SK-N-SH treated with all-trans-retinoic acid at 6 μM for 48 hours (cell line): ENCODE data around the gene TET3.

ENCODE experiments used
- ATAC-seq: fragments of 200-7000 bp; cut with Tn5 transposase; 3 replicates; pipeline ENCODE4 v1.9.1; 2020; ENCODE audit warnings: mild to moderate bottlenecking, moderate library complexity
- ARNTL ChIP-seq: fragments of 450-650 bp; formaldehyde crosslinking; IDR thresholded peaks from 2 replicates; pipeline ENCODE4 v1.5.0; 2020; ENCODE audit warnings: low read depth, mild to moderate bottlenecking, moderate library complexity, borderline replicate concordance
- BACH2 ChIP-seq: fragments of 250-450 bp; sonication (Bioruptor Pico); IDR thresholded peaks from 2 replicates; pipeline ENCODE4 v1.9.0; 2021; ENCODE audit warnings: mild to moderate bottlenecking, borderline replicate concordance
- CSDC2 ChIP-seq: fragments of 250-450 bp; sonication (Bioruptor Pico); IDR thresholded peaks from 2 replicates; pipeline ENCODE4 v1.5.0; 2020; ENCODE audit warnings: mild to moderate bottlenecking, moderate library complexity
- CSRNP3 ChIP-seq: fragments of 250-450 bp; sonication (Bioruptor Pico); IDR thresholded peaks from 2 replicates; pipeline ENCODE4 v1.5.1; 2021; ENCODE audit warnings: mild to moderate bottlenecking, moderate library complexity
- ESRRG ChIP-seq: fragments of 250-450 bp; sonication (Bioruptor Pico); IDR thresholded peaks from 2 replicates; pipeline ENCODE4 v1.6.1; 2021; ENCODE audit warnings: mild to moderate bottlenecking
- ISL1 ChIP-seq: fragments of 250-450 bp; sonication (Bioruptor Pico); IDR thresholded peaks from 2 replicates; pipeline ENCODE4 v2.1.2; 2022; ENCODE audit warnings: mild to moderate bottlenecking, moderate library complexity
- POU6F1 ChIP-seq: fragments of 250-450 bp; sonication (Bioruptor Pico); IDR thresholded peaks from 2 replicates; pipeline ENCODE4 v1.8.0; 2021; ENCODE audit warnings: low read depth, mild to moderate bottlenecking, moderate library complexity, borderline replicate concordance
- PPARA ChIP-seq: fragments of 250-450 bp; sonication (Bioruptor Pico); IDR thresholded peaks from 2 replicates; pipeline ENCODE4 v1.5.0; 2020; ENCODE audit warnings: mild to moderate bottlenecking, borderline replicate concordance
- RARB ChIP-seq: fragments of 250-450 bp; sonication (Bioruptor Pico); IDR thresholded peaks from 2 replicates; pipeline ENCODE4 v1.8.0; 2021; ENCODE audit warnings: mild to moderate bottlenecking, moderate library complexity
- SNAI2 ChIP-seq: fragments of 250-450 bp; sonication (Bioruptor Pico); IDR thresholded peaks from 2 replicates; pipeline ENCODE4 v1.5.0; 2020; ENCODE audit warnings: mild to moderate bottlenecking, moderate library complexity
- TCF4 ChIP-seq: fragments of 250-450 bp; sonication (Bioruptor Pico); IDR thresholded peaks from 2 replicates; pipeline ENCODE4 v1.8.0; 2021; ENCODE audit warnings: mild to moderate bottlenecking, moderate library complexity, borderline replicate concordance
- TOX ChIP-seq: fragments of 250-450 bp; sonication (Bioruptor Pico); IDR thresholded peaks from 2 replicates; pipeline ENCODE4 v1.8.0; 2021; ENCODE audit warnings: mild to moderate bottlenecking, moderate library complexity, borderline replicate concordance
- ZFP3 ChIP-seq: fragments of 250-450 bp; sonication (Bioruptor Pico); IDR thresholded peaks from 2 replicates; pipeline ENCODE4 v1.5.0; 2020; ENCODE audit warnings: mild to moderate bottlenecking, moderate library complexity
- ZFP30 ChIP-seq: fragments of 450-650 bp; formaldehyde crosslinking; IDR thresholded peaks from 2 replicates; pipeline ENCODE4 v1.5.0; 2022; ENCODE audit warnings: mild to moderate bottlenecking, moderate library complexity
- ZNF565 ChIP-seq: fragments of 450-650 bp; formaldehyde crosslinking; conservative IDR thresholded peaks from 2 replicates; pipeline ENCODE4 v1.5.0; 2020; ENCODE audit warnings: low read depth, mild to moderate bottlenecking, moderate library complexity
- ZNF70 ChIP-seq: fragments of 450-650 bp; formaldehyde crosslinking; IDR thresholded peaks from 2 replicates; pipeline ENCODE4 v1.5.0; 2020; ENCODE audit warnings: mild to moderate bottlenecking, moderate library complexity
- ZNF8 ChIP-seq: fragments of 450-650 bp; formaldehyde crosslinking; IDR thresholded peaks from 2 replicates; pipeline ENCODE4 v1.5.0; 2020; ENCODE audit warnings: mild to moderate bottlenecking, moderate library complexity
- TF ChIP-seq, protein P1 (sequence below): fragments of 250-450 bp; sonication (Bioruptor Pico); IDR thresholded peaks from 2 replicates; pipeline ENCODE4 v1.5.1; 2020; ENCODE audit warnings: low read depth, mild to moderate bottlenecking, moderate library complexity
- TF ChIP-seq, protein P2 (sequence below): fragments of 250-450 bp; sonication (Bioruptor Pico); IDR thresholded peaks from 2 replicates; pipeline ENCODE4 v1.5.0; 2020; ENCODE audit warnings: mild to moderate bottlenecking, moderate library complexity

TET3 gene

DNA sequence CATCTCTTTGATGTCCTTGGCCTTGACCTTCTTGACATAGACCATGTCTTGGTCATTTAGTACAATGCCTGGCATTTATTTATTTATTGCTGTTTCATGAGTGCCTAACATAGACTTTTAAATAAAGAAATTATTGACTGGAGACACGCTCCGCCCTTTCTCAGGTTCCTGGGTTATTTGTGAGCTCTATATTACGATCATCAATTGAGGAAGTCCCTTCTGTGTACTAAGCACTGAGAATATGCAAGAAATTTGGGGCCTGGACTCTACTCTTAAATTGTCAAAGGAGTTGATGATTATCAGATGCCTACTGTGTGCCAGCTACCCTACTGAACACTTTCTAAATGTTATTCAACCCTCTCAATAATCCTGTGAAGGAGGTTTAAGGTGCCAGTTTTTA is 19.7 kb upstream of the TET3 start (continued):
- TF ChIP-seq POU6F1 (CRISPR knock-in tag) (no peak), ZFP3 (CRISPR knock-in tag) (no peak), PPARA (no peak), CSDC2 (CRISPR knock-in tag) (no peak), TCF4 (no peak), ZNF70 (CRISPR knock-in tag) (no peak), ZNF8 (CRISPR knock-in tag) (no peak), ISL1 (no peak)

GRCh38 chr2:73968357-73968937 is 16.3 kb upstream of the TET3 start:
- no peak for ATAC-seq
- TF ChIP-seq, protein P1, sequence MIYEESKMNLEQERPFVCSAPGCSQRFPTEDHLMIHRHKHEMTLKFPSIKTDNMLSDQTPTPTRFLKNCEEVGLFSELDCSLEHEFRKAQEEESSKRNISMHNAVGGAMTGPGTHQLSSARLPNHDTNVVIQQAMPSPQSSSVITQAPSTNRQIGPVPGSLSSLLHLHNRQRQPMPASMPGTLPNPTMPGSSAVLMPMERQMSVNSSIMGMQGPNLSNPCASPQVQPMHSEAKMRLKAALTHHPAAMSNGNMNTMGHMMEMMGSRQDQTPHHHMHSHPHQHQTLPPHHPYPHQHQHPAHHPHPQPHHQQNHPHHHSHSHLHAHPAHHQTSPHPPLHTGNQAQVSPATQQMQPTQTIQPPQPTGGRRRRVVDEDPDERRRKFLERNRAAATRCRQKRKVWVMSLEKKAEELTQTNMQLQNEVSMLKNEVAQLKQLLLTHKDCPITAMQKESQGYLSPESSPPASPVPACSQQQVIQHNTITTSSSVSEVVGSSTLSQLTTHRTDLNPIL (CRISPR knock-in tag) = no peak
- TF ChIP-seq ARNTL (no peak), TOX (CRISPR knock-in tag) (no peak), TCF4 (no peak), ZNF565 (CRISPR knock-in tag) (no peak), ESRRG (no peak), BACH2 (CRISPR knock-in tag) (no peak), ZNF70 (CRISPR knock-in tag) (no peak), ZNF8 (CRISPR knock-in tag) (no peak), CSRNP3 (CRISPR knock-in tag) (no peak), ZFP30 (CRISPR knock-in tag) (no peak), POU6F1 (CRISPR knock-in tag) (no peak), SNAI2 (CRISPR knock-in tag) (no peak), RARB (CRISPR knock-in tag) (no peak)
- TF ChIP-seq, protein P2, sequence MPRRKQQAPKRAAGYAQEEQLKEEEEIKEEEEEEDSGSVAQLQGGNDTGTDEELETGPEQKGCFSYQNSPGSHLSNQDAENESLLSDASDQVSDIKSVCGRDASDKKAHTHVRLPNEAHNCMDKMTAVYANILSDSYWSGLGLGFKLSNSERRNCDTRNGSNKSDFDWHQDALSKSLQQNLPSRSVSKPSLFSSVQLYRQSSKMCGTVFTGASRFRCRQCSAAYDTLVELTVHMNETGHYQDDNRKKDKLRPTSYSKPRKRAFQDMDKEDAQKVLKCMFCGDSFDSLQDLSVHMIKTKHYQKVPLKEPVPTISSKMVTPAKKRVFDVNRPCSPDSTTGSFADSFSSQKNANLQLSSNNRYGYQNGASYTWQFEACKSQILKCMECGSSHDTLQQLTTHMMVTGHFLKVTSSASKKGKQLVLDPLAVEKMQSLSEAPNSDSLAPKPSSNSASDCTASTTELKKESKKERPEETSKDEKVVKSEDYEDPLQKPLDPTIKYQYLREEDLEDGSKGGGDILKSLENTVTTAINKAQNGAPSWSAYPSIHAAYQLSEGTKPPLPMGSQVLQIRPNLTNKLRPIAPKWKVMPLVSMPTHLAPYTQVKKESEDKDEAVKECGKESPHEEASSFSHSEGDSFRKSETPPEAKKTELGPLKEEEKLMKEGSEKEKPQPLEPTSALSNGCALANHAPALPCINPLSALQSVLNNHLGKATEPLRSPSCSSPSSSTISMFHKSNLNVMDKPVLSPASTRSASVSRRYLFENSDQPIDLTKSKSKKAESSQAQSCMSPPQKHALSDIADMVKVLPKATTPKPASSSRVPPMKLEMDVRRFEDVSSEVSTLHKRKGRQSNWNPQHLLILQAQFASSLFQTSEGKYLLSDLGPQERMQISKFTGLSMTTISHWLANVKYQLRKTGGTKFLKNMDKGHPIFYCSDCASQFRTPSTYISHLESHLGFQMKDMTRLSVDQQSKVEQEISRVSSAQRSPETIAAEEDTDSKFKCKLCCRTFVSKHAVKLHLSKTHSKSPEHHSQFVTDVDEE = no peak

DNA sequence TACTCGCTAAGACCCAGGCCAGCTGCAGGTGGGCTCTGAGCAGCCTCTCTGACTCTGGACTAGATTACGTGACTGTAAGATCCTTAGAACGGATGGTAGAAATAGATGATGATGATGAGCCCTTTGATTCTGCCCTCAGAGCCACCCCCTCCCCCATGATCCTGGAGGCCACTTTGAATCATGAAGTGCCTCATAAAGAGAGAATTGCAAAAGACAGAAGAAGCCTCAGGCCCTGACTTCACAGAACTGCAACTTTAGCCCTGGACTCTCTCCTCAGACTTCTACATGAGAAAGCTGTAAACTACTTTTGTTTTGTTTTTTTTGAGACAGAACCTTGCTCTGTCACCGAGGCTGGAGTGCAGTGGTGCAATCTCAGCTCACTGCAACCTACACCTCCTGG is 15.4 kb upstream of the TET3 start:
- ATAC-seq = no peak
- no peak for TF ChIP-seq ZNF70 (CRISPR knock-in tag)
- no peak for TF ChIP-seq ZFP30 (CRISPR knock-in tag)
- TF ChIP-seq, protein P2 = no peak
